HG02981 (cell line): ENCODE measurements around the gene ZNF664.

Experiments
- ATAC-seq: cut with Tn5 transposase; IDR thresholded peaks from one replicate; pipeline ENCODE4 v1.9.1; 2021; ENCODE audit warnings: mild to moderate bottlenecking, moderate library complexity; ENCODE audit not compliant: unreplicated experiment

ZNF664 gene

GRCh38 chr12:123987022-123987421 lies 14.0 kb downstream of the ZNF664 start:
- no peak for ATAC-seq

DNA sequence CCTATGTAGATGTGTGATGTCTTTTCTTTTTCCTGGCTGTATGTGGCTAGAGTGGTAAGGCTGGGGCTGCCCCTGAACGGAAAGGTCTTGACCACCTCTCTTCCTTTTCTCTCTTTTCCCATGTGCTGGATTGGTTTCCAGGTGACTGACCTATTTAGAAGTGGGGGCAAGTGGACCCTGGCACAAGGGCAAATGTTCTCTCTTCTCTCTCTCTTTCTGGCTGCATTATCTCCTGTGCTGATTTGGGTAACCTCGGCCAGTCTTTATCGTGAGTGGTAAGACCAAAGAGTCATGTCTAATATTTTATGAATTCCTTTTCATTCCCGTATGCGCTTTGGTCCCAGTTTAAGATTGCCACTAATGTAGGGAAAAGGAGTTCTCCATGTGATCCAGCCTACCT lies 16.2 kb downstream of the ZNF664 start:
- no peak for ATAC-seq

GRCh38 chr12:123989753-123990152 lies 16.7 kb downstream of the ZNF664 start:
- no peak for ATAC-seq

DNA sequence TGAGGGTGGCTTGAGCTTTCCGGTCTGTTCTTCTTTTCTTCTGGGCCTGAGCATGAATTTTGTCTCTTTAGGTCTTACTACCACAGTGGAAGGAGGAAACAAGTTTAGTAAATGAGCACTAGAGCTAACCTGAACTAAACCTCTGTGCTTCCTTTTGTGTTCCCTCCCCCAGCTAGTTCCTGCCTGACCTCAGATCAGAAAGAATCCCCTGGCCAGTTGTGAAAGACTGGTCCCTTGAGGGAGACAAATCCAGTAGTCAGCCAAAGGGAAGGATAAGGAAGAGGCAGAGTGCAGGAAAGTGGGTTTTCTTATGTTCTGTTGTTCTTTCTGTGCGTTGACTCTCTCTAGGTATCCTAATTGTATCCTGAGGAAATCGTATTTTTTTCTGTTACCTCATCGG lies 17.5 kb downstream of the ZNF664 start:
- no peak for ATAC-seq

DNA sequence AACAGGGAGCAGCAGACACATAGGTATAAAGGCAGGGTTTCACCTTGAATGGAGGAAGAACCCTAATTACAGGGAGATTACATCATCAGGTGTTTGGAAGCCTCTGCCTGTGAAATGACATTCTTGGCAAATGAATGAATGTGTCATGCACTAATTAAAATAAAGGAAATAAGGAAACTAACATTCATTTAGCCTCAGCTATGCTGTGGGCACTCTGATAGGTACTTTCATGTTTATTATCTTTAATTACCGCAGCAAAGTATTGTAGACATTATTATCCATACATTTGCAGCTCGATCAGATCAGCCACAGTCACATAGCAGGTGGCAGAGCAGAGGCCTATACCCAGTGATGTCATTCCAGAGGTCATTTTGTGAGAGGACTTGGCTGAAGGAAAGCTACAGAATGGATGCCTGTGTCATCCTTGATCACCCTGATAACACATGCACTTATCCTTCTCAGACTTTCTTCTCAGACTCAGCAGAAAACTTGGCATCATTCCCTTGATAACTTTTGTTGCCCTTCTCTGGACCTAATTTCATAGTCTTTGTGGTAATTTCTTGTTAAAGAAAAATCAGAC lies 18.4 kb downstream of the ZNF664 start:
- ATAC-seq: no peak

- no peak for ATAC-seq
Measured at GRCh38 chr12:123992118-123992825, 19.3 kb downstream of the ZNF664 start.

DNA sequence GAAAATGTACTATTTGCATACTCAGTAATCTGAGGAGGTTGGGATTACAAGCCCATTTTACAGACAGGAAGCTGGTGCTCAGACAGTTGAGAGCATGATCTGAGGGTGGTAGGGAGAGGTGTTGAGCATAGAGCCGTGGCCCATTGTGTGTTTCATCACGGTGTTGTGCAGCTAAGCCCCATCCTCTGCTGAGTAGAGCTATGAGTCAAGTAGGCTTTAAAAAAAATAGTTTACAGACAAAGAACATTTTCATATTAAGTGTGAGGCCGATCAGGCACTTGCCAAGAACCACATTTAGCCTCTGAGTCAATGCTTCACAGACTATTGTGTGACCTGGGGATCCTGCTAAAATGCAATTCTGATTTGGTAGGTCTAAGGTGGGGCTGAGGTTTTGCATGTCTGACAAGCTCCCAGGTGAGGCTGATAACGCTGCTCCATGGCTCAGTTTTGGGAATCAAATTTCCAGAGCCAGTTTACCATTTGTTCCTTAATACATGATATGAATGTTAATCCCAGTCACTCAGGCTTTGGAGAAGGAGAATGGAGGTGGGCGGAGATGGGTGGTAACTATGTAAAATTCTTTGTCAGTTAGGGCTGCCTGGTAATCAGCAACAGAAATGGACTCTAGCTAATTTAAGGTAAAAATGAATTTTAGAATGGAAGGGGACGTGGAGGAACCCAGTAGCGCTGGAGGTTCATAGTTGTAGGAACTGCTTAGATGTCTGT lies 22.2 kb downstream of the ZNF664 start:
- ATAC-seq: no peak

DNA sequence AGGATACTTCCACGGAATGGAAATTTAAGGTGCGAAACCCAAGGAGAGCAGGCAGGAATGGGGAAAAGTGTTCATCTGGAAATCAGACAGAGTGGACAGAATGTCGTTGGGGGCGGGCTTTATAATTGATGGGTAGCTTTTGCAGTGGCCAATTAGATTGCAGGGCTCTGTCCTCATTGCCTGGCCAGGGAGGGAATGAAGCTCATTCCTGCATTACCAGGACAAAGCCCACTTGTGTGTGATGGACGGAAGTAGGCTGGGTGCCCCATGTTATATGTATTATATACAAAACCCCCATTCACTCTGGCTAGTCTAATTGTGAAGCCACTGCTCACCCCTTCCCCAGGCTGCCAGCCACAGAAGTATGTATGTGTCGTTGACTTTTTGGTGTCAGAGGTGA lies 23.6 kb downstream of the ZNF664 start:
- no peak for ATAC-seq

DNA sequence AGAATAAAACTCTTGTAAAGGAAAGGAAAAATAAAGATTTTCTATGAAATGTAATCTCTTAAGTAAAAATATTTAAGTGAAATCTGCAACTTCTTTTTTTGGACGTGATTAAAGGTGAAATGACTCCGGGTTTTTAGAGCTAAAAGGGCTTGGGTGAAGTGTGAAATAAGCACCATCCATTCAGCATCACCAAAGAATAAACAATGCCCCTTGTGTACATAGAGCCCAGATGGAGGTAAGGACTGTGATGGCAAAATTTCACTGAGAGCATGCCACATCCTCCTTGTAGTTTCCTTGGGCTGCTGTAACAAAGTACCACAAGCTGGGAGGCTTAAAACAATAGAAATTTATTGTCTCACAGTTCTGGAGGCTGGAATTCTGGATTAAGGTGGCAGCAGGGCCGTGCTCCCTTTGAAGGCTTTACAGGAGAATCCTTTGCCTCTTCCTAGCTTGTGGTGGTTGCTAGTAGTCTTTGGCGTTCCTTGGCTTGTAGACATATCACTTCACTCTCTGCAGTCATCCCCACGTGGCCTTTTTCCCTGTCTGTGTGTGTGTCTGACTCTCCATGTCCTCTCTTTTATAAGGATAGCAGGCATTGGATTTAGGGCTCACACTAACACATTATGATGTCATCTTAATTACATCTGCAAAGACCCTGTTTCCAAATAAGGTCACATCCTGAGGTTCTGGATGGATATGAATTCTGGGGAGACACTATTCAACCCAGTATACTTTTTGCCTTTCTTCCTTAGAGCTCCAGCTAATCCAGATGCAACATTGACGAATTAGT lies 24.2 kb downstream of the ZNF664 start:
- no peak for ATAC-seq

DNA sequence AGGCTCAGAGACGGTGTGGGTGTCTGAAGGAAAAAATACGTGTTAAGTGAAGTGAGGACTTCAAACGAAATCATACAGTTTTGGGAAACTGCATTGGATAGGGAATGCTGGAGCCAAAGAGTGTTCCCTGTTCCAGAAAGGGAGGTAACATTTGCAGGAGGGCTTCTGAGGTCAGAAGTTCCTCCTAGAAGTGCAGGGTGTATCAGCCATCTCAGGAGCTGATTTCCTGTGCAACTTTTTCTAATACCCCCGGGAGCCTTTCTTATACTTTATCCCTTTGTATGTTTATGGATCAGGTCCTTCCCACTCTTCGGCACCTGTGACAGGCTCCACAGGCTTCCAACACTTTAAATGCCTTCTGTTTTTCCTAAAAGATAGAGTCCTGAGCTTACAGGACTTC lies 24.9 kb downstream of the ZNF664 start:
- ATAC-seq: no peak

DNA sequence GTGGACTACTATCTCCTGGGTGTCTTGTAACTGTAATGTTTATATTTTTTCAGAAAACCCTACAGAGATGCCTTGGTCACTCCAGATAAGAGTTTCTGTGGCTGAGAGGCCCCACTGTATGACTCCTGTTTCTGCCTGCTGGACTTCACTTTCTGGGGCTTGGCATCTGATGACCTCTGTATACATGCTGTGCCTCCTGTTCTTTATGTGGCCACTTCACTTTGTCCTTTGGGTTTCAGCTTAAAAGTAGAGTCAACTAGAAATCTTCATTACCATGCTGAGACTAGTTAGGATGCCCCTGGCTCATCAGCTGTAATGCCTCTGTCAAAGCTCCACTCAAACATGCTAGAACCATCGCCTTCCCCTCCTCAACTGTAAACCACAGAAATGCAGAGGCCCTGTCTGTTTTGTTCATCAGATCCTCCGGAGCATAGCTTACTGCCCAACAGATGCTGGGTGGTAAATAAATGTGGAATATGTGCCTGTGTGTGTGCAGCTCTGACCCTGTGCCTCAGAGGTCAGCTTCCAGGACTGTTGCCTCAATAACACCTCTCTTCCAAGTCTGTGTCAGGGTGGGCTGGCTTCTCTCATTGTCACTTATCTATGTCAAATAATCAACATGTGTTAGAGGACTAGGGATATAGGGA lies 25.5 kb downstream of the ZNF664 start:
- ATAC-seq: no peak

- ATAC-seq: no peak
Measured at GRCh38 chr12:123998991-123999359, 26.0 kb downstream of the ZNF664 start.

- no peak for ATAC-seq
Measured at GRCh38 chr12:124000111-124000510, 27.1 kb downstream of the ZNF664 start.

DNA sequence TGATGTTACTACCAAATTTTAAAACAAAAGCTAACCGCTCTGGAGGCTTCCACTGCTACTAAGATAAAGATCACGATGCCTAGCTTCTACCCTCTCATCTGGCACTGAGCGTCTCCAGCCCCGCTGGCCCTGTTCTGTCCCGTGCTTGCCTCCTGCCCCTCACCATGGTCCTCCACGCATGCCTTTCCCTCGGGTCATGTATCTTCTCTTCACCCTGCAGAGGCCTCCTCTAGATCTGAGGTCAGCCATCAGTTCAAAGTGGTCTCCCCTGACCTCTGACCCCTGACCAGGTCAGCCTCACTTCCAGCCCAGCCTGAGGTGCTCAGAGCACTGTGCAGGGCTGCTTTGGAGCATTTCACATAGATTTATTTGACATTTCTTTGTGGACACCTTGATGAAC lies 28.3 kb downstream of the ZNF664 start:
- no peak for ATAC-seq

DNA sequence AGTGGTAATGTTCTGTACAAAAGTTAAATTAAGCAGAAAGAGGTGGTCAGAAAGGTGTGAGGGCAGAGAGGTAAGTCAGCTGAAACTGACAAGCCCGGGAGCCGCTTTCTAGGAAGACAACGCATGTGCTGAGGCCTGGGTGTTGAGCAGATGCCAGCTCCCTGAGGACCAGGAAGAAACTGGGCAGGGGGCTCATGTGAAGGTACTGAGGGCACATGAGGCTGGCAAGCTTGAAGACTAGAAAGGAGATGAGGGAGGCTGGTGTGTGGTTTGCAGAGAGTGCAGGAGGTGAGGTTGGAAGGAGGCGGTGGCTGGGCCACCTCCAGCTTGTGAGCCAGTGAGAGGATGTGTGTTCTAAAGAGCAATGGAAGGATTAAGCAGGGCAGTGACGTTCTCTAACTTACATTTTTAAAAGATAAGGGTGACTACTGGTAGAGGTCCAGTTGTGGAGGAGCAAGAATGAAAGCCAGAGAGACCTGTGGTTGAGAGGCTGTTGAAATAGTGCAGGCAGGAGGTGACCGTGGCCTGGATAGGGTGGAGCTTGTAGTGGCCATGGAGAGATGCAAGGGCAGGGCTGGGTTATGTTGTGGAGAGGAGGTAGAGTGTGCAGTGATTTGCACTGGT lies 29.1 kb downstream of the ZNF664 start:
- no peak for ATAC-seq

- no peak for ATAC-seq
Measured at GRCh38 chr12:124002654-124003053, 29.6 kb downstream of the ZNF664 start.

GRCh38 chr12:124004233-124004875 lies 31.3 kb downstream of the ZNF664 start:
- no peak for ATAC-seq

DNA sequence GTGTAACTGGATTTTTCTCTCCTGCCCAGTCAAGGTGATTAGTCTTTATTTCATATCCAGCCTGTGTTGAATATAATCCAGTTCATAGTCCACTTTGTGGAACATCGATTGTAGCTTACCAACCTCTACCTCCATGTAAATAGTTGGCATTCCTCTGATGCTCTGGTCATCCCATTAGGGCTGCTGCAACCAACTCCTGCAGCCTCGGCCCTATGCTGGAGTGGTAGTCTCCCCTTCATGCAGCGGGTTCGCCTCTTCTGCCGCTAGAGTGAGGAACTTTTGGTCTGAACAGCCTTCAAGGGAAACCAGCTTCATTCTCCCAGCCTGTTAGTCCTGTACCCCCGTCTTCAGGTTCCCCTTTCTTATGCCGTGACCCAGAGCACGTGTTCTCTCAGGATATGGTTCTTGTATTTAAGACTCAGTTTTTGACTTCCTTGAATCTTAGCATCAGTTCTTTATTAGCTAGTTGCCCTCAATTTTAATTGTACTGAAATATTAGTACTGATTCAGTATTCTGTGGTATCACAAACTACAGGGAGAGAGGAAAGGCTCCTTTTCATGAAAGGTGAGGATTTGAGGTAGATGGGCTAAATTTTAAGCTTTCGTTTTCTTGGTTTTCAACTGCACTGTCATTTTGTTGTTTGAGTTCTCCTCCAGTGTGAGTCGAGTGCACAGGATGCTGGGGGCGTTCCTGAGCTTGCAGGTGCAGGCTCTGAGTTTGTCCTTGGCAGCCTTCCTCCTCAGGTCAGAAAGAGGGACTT lies 33.2 kb downstream of the ZNF664 start:
- no peak for ATAC-seq
